ENCODE results near the gene GABRG3.

The GABRG3 gene

GRCh38 chr15:27426805-27427204 lies 455.8 kb downstream of the GABRG3 start:
- TF ChIP-seq, protein P1, sequence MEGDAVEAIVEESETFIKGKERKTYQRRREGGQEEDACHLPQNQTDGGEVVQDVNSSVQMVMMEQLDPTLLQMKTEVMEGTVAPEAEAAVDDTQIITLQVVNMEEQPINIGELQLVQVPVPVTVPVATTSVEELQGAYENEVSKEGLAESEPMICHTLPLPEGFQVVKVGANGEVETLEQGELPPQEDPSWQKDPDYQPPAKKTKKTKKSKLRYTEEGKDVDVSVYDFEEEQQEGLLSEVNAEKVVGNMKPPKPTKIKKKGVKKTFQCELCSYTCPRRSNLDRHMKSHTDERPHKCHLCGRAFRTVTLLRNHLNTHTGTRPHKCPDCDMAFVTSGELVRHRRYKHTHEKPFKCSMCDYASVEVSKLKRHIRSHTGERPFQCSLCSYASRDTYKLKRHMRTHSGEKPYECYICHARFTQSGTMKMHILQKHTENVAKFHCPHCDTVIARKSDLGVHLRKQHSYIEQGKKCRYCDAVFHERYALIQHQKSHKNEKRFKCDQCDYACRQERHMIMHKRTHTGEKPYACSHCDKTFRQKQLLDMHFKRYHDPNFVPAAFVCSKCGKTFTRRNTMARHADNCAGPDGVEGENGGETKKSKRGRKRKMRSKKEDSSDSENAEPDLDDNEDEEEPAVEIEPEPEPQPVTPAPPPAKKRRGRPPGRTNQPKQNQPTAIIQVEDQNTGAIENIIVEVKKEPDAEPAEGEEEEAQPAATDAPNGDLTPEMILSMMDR (IDR thresholded peaks at IDR 0.05; ENCODE audit: low read depth, low read length) = no peak
- DNase-seq (ENCODE audit: extremely low read depth, low read depth) = no peak

DNA sequence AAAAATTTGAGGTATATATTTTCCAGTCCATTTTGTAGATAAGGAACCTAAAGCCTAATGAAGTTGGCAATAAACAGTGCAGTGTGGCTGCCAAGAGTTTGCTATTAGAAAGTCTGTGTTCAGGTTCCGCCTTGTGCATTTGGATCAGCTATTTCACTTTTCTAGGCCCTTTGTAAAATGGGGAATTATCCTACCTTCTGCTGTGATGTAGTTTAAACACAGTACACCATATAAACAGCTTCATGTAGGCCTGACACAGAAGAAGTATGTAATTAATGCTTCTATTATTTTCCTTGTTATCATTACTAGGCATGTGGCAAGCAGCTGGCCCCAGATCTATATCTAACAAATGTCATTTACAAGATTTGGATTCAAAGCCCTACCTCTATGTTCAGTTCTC lies 456.3 kb downstream of the GABRG3 start:
- DNase-seq (ENCODE audit: extremely low read depth, low read depth) = no peak
- TF ChIP-seq, protein P1 (IDR thresholded peaks at IDR 0.05; ENCODE audit: low read depth, low read length) = no peak

- TF ChIP-seq, protein P1 (IDR thresholded peaks at IDR 0.05; ENCODE audit: low read depth, low read length) = no peak
- DNase-seq (ENCODE audit: extremely low read depth, low read depth) = no peak
Measured at GRCh38 chr15:27428151-27428550, 457.2 kb downstream of the GABRG3 start.

GRCh38 chr15:27429577-27429976 lies 458.6 kb downstream of the GABRG3 start:
- DNase-seq (ENCODE audit: extremely low read depth, low read depth) = no peak
- TF ChIP-seq, protein P1 (IDR thresholded peaks at IDR 0.05; ENCODE audit: low read depth, low read length) = no peak

- TF ChIP-seq, protein P1 (IDR thresholded peaks at IDR 0.05; ENCODE audit: low read depth, low read length) = no peak
- no peak for DNase-seq (ENCODE audit: extremely low read depth, low read depth)
Measured at GRCh38 chr15:27433604-27434003, 462.6 kb downstream of the GABRG3 start.

DNA sequence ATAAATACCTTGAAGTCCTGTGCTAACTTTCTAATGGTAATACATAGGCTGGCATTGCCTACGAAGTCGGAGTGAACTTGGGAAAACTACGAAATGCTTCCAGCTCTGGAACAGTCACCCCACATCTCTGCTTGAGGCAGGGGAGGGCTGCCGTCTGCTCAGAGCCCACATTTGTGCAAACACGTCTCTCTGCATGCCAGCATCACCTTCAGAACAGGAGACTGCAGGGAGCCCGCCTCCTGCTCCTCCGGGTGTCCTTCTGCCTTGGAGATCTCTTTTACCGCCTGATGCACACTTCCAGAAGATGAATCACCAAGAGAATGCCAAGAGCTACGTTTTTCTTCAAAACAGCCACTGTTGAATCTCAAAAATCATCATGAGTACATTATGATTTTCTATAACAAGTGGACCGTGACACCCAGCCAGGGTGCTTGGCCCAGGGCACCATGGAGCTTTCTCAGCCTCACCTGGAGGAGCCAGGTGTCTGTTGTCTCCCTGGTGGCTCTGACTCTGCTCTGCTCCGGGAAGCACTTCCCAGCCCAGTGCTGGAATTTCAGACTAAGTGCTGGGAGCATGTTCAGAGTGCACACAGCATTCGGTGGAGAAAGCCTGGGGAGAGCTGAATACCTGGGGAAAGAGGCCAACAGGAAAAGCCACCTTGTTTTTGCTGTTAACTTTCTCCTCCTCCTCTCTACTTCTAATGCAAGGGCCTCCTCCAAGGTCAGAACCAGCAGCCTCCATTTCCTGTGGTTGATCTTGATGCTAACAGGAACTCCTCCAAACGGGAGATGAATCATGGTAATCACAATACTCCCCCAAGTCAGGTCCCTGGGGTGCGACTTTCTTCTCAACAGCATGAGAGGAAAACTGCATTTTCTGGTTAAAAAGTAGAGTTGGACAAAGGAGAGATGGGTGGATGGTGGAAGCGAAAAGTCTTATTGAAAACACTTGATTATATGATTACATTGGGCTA lies 467.7 kb downstream of the GABRG3 start:
- no peak for DNase-seq (ENCODE audit: extremely low read depth, low read depth)
- TF ChIP-seq, protein P1 (IDR thresholded peaks at IDR 0.05; ENCODE audit: low read depth, low read length) = no peak

DNA sequence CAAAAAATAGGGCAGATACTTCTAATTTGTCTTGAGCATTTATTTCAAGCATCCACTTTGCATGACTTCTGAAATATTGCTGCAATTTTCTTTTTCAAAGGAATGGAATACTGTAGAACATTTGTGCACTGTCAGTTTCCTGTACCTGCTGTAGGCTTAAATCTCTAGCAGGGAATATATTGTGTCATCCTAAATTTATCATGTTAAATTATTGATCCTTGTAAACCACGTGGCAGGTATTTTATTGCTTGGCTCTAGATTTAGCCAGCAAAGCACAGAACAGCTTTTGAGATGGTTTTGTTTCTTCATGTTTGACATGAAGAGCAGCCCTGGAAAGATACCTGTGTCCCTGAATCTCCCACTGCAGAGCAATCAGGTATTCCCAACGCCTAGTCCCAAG lies 470.1 kb downstream of the GABRG3 start:
- TF ChIP-seq, protein P1 (IDR thresholded peaks at IDR 0.05; ENCODE audit: low read depth, low read length) = no peak
- no peak for DNase-seq (ENCODE audit: extremely low read depth, low read depth)

Data from AG09319 (cell line).